ENCODE results near the gene PROK1. TPM values are rescaled to one million over a fixed set of nuclear protein-coding genes. Genes with fewer than 3 reads are reported as not detected.

PROK1 gene
- polyA plus RNA-seq, 3 donors, result not detected

GRCh38 chr1:110498270-110498669, 47.3 kb downstream of the PROK1 start:
- WGBS (ENCODE audit: insufficient coverage), result 88% methylated on average over 4 of the region's 6 CpGs

GRCh38 chr1:110501488-110502132, 50.7 kb downstream of the PROK1 start:
- H3K27ac Mint-ChIP-seq, result peak overlapping the region in 2 of 7 donors; percentile 13 to 61
- H3K27me3 ChIP-seq (ENCODE audit: control insufficient read depth in 2 of 2, insufficient read depth in 2 of 2, low read length in 2 of 2), result no peaks in the 10 kb centered on the region
- H3K36me3 ChIP-seq (replicated peaks in 1 of 2; ENCODE audit: control insufficient read depth in 1 of 2, insufficient read depth in 2 of 2, low read length in 2 of 2), result no peaks in the 10 kb centered on the region
- no peaks in the 10 kb centered on the region for H3K9me3 Mint-ChIP-seq
- no peak overlapping the region for H3K9ac ChIP-seq (ENCODE audit: insufficient read depth, low read length, poor library complexity, severe bottlenecking)
- H3K4me3 ChIP-seq (replicated peaks in 1 of 3; ENCODE audit: low read depth in 2 of 3, low read length in 3 of 3), result no peak overlapping the region
- no peaks in the 10 kb centered on the region for H3K9me3 ChIP-seq (replicated peaks in 1 of 2; ENCODE audit: control insufficient read depth in 1 of 2, insufficient read depth in 1 of 2, low read length in 2 of 2)
- TF ChIP-seq CTCF (IDR thresholded peaks at IDR 0.05), result no peak
- peaks cover 21% of the 10 kb centered on the region for H3K4me1 Mint-ChIP-seq
- H4K20me1 ChIP-seq (ENCODE audit: insufficient read depth, low read length), result no peaks in the 10 kb centered on the region
- peaks cover 20 to 21% of the 10 kb centered on the region in 2 donors for H3K4me1 ChIP-seq (ENCODE audit: control insufficient read depth in 1 of 2, insufficient read depth in 2 of 2, low read length in 2 of 2)
- WGBS (ENCODE audit: insufficient coverage), result 89% methylated on average over 4 of the region's 6 CpGs
- intact Hi-C loops (cut with micrococcal nuclease), result no loop called here
- no peak overlapping the region for H3K4me2 ChIP-seq (replicated peaks; ENCODE audit: extremely low read depth, low read length, poor library complexity, severe bottlenecking)
- no peak overlapping the region for H2AFZ ChIP-seq (ENCODE audit: insufficient read depth, low read depth, low read length, poor library complexity, severe bottlenecking)
- no peak overlapping the region for H3K4me3 Mint-ChIP-seq
- H3K27ac ChIP-seq (ENCODE audit: low read depth in 1 of 2, low read length in 2 of 2), result no peak overlapping the region
- H3K36me3 Mint-ChIP-seq, result no peaks in the 10 kb centered on the region
- DNase-seq, result no peak
- H3K79me2 ChIP-seq (ENCODE audit: insufficient read depth, low read length), result no peaks in the 10 kb centered on the region
- peaks cover 0 to 3% (median 2%) of the 10 kb centered on the region in 3 donors for H3K27me3 Mint-ChIP-seq (ENCODE audit: low read depth in 3 of 3)

More at GRCh38 chr1:110498270-110498669, 47.3 kb downstream of the PROK1 start:
- Mint-ChIP-seq H3K27me3 (ENCODE audit: low read depth in 3 of 3) (peaks cover 2 to 5% (median 3%) of the 10 kb centered on the region in 3 donors), H3K9me3 (no peaks in the 10 kb centered on the region), H3K27ac (no peak overlapping the region), H3K4me1 (peaks cover 28% of the 10 kb centered on the region), H3K36me3 (no peaks in the 10 kb centered on the region), H3K4me3 (no peak overlapping the region)
- Histone ChIP-seq H3K36me3 (replicated peaks in 1 of 2; ENCODE audit: control insufficient read depth in 1 of 2, insufficient read depth in 2 of 2, low read length in 2 of 2) (no peaks in the 10 kb centered on the region), H3K27ac (ENCODE audit: low read depth in 1 of 2, low read length in 2 of 2) (no peak overlapping the region), H3K79me2 (ENCODE audit: insufficient read depth, low read length) (no peaks in the 10 kb centered on the region), H3K4me3 (replicated peaks in 1 of 3; ENCODE audit: low read depth in 2 of 3, low read length in 3 of 3) (no peak overlapping the region), H3K9ac (ENCODE audit: insufficient read depth, low read length, poor library complexity, severe bottlenecking) (no peak overlapping the region), H3K4me1 (ENCODE audit: control insufficient read depth in 1 of 2, insufficient read depth in 2 of 2, low read length in 2 of 2) (peaks cover 16 to 18% of the 10 kb centered on the region in 2 donors), H4K20me1 (ENCODE audit: insufficient read depth, low read length) (no peaks in the 10 kb centered on the region), H2AFZ (ENCODE audit: insufficient read depth, low read depth, low read length, poor library complexity, severe bottlenecking) (no peak overlapping the region), H3K4me2 (replicated peaks; ENCODE audit: extremely low read depth, low read length, poor library complexity, severe bottlenecking) (no peak overlapping the region), H3K27me3 (ENCODE audit: control insufficient read depth in 2 of 2, insufficient read depth in 2 of 2, low read length in 2 of 2) (no peaks in the 10 kb centered on the region), H3K9me3 (replicated peaks in 1 of 2; ENCODE audit: control insufficient read depth in 1 of 2, insufficient read depth in 1 of 2, low read length in 2 of 2) (no peaks in the 10 kb centered on the region)
- intact Hi-C loops (cut with micrococcal nuclease), result loop anchor here in 1 of 2 donors (5.0 to 10.0 kb wide), 2 partner anchors 183 to 296 kb away; no protein-coding TSS in a partner anchor
- DNase-seq, result no peak
- no peak for TF ChIP-seq CTCF (IDR thresholded peaks at IDR 0.05)
